Measurements from ENCODE around the gene FDXR. TPM values are rescaled to one million over a fixed set of nuclear protein-coding genes. Genes with fewer than 3 reads are reported as not detected.
"Not testable (repeated sequence)": the region's sequence is repeated elsewhere in the genome, so short reads cannot be mapped to it uniquely, and the experiment has no call there.

Gene FDXR
- total RNA-seq, 2 experiments from 2014 or later, result 36.0 to 43.4 TPM

- H3K9me3 Mint-ChIP-seq; H3K4me3 Mint-ChIP-seq; H3K4me1 Mint-ChIP-seq; DNase-seq; H3K27ac Mint-ChIP-seq; H3K36me3 Mint-ChIP-seq (ENCODE audit: low read depth); H3K27me3 Mint-ChIP-seq; POLR2A ChIA-PET: not testable (repeated sequence)
- CTCF ChIA-PET, result interaction anchor here (1.6 kb wide), 1 partner anchor 15 kb away, joined by 4 read pairs; no protein-coding TSS in a partner anchor
Measured at GRCh38 chr17:74911423-74911822, 38.6 kb upstream of the FDXR start.

DNA sequence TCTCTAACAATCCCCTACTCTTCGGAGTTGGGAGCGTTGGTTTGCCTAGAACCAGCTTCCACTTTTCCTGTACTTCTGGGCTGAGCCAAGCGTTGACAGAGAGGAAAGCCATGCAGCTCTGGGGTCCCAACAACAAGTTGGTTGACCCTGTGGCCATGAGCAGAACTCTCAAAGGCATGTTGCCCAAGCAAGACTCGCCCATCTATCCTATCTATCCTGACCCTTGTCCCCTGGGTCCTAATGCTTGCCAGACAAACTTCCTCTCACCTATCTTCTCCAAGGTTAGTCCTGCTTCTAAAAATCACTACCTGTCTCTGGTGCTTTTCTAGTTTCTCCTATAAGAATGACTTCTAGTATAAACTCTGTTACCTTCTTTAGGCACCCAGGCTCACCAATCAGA is 36.3 kb upstream of the FDXR start:
- H3K4me1 Mint-ChIP-seq; H3K36me3 Mint-ChIP-seq (ENCODE audit: low read depth); H3K4me3 Mint-ChIP-seq; CTCF ChIA-PET; POLR2A ChIA-PET; H3K9me3 Mint-ChIP-seq; H3K27me3 Mint-ChIP-seq; H3K27ac Mint-ChIP-seq; DNase-seq: not testable (repeated sequence)

GRCh38 chr17:74907012-74907411 is 34.2 kb upstream of the FDXR start:
- no peaks in the 10 kb centered on the region for H3K9me3 Mint-ChIP-seq
- CTCF ChIA-PET, result interaction anchor here (0.6 to 1.2 kb wide), 3 partner anchors 12 to 150 kb away, joined by 3 to 4 read pairs (median 3); no protein-coding TSS in a partner anchor
- DNase-seq, result no peak
- POLR2A ChIA-PET, result no interaction called here
- no peak overlapping the region for H3K27ac Mint-ChIP-seq
- H3K4me3 Mint-ChIP-seq, result no peak overlapping the region
- H3K36me3 Mint-ChIP-seq (ENCODE audit: low read depth), result no peaks in the 10 kb centered on the region
- H3K27me3 Mint-ChIP-seq, result peaks cover 8% of the 10 kb centered on the region
- peaks cover 2% of the 10 kb centered on the region for H3K4me1 Mint-ChIP-seq

- DNase-seq; H3K4me3 Mint-ChIP-seq; H3K27ac Mint-ChIP-seq; H3K9me3 Mint-ChIP-seq; POLR2A ChIA-PET; H3K4me1 Mint-ChIP-seq; H3K27me3 Mint-ChIP-seq; H3K36me3 Mint-ChIP-seq (ENCODE audit: low read depth): not testable (repeated sequence)
- CTCF ChIA-PET, result interaction anchor here (0.6 to 1.2 kb wide), 4 partner anchors 13 to 445 kb away, joined by 3 to 4 read pairs (median 3); no protein-coding TSS in a partner anchor
Measured at GRCh38 chr17:74906214-74906793, 33.5 kb upstream of the FDXR start.

GRCh38 chr17:74904687-74905409 is 32.1 kb upstream of the FDXR start:
- no peaks in the 10 kb centered on the region for H3K36me3 Mint-ChIP-seq (ENCODE audit: low read depth)
- ChIA-PET CTCF (no interaction called here), POLR2A (no interaction called here)
- H3K27me3 Mint-ChIP-seq, result peaks cover 8% of the 10 kb centered on the region
- no peak for DNase-seq
- H3K4me3 Mint-ChIP-seq, result no peak overlapping the region
- H3K9me3 Mint-ChIP-seq, result no peaks in the 10 kb centered on the region
- peak overlapping the region; percentile 41 for H3K27ac Mint-ChIP-seq
- peaks cover 2% of the 10 kb centered on the region for H3K4me1 Mint-ChIP-seq

GRCh38 chr17:74903671-74904070 is 30.9 kb upstream of the FDXR start:
- peaks cover 12% of the 10 kb centered on the region for H3K27me3 Mint-ChIP-seq
- H3K9me3 Mint-ChIP-seq, result no peaks in the 10 kb centered on the region
- DNase-seq, result no peak
- ChIA-PET CTCF (no interaction called here), POLR2A (no interaction called here)
- peaks cover 2% of the 10 kb centered on the region for H3K4me1 Mint-ChIP-seq
- no peak overlapping the region for H3K27ac Mint-ChIP-seq
- no peaks in the 10 kb centered on the region for H3K36me3 Mint-ChIP-seq (ENCODE audit: low read depth)
- no peak overlapping the region for H3K4me3 Mint-ChIP-seq

GRCh38 chr17:74903034-74903433 is 30.2 kb upstream of the FDXR start:
- POLR2A ChIA-PET, result no interaction called here
- CTCF ChIA-PET, result interaction anchor here (1.5 kb wide), 1 partner anchor 59 kb away, joined by 5 read pairs; no protein-coding TSS in a partner anchor
- H3K4me3 Mint-ChIP-seq, result no peak overlapping the region
- H3K9me3 Mint-ChIP-seq, result no peaks in the 10 kb centered on the region
- peaks cover 2% of the 10 kb centered on the region for H3K4me1 Mint-ChIP-seq
- peaks cover 12% of the 10 kb centered on the region for H3K27me3 Mint-ChIP-seq
- no peak for DNase-seq
- H3K36me3 Mint-ChIP-seq (ENCODE audit: low read depth), result no peaks in the 10 kb centered on the region
- H3K27ac Mint-ChIP-seq, result no peak overlapping the region

- Mint-ChIP-seq H3K9me3 (no peaks in the 10 kb centered on the region), H3K4me3 (no peak overlapping the region), H3K36me3 (ENCODE audit: low read depth) (no peaks in the 10 kb centered on the region), H3K27ac (no peak overlapping the region), H3K4me1 (peaks cover 2% of the 10 kb centered on the region), H3K27me3 (peaks cover 19% of the 10 kb centered on the region)
- POLR2A ChIA-PET, result no interaction called here
- CTCF ChIA-PET, result interaction anchor here (0.7 to 1.5 kb wide), 2 partner anchors 57 to 60 kb away, joined by 3 to 5 read pairs; no protein-coding TSS in a partner anchor
- DNase-seq, result no peak
Measured at GRCh38 chr17:74901353-74902135, 28.8 kb upstream of the FDXR start.

- CTCF ChIA-PET, result no interaction called here
- no peak overlapping the region for H3K4me3 Mint-ChIP-seq
- H3K36me3 Mint-ChIP-seq (ENCODE audit: low read depth), result no peaks in the 10 kb centered on the region
- DNase-seq, result no peak
- POLR2A ChIA-PET, result no interaction called here
- H3K27me3 Mint-ChIP-seq, result peaks cover 30% of the 10 kb centered on the region
- no peaks in the 10 kb centered on the region for H3K9me3 Mint-ChIP-seq
- H3K4me1 Mint-ChIP-seq, result no peaks in the 10 kb centered on the region
- no peak overlapping the region for H3K27ac Mint-ChIP-seq
Measured at GRCh38 chr17:74900208-74900607, 27.4 kb upstream of the FDXR start.

DNA sequence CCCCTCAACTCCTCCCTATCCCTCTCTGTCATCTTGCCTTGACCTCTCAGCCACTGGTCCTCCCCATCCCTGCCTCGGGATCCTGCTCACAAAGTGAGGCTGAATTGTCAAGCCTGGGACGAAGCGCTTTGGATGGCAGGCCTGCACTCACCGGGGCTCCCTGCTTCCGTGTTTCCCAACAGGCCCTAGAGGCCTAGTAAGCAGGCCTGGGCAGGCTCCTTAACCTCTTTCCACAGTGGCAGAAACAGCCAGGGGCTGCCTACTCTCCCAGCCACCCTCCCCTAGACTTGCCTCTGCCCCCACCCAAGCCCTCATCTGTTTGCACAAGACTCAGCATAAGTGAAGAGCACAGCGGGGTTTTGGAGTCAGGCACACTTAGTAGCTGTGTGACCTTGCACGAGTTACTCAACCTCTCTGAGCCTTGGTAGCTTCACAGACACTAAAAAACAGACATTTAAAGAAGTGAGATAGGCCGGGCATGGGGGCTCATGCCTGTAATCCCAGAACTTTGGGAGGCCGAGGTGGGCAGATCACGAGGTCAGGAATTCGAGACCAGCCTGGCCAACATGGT is 25.7 kb upstream of the FDXR start:
- Mint-ChIP-seq H3K4me1 (peaks cover 3% of the 10 kb centered on the region), H3K36me3 (ENCODE audit: low read depth) (no peaks in the 10 kb centered on the region), H3K4me3 (no peak overlapping the region), H3K27ac (no peak overlapping the region), H3K27me3 (peaks cover 36% of the 10 kb centered on the region), H3K9me3 (no peaks in the 10 kb centered on the region)
- no peak for DNase-seq
- POLR2A ChIA-PET, result no interaction called here
- CTCF ChIA-PET, result no interaction called here

GRCh38 chr17:74893936-74894671 is 21.3 kb upstream of the FDXR start:
- Mint-ChIP-seq H3K4me1 (peaks cover 5% of the 10 kb centered on the region), H3K4me3 (peak overlapping the region; percentile 40), H3K36me3 (ENCODE audit: low read depth) (no peaks in the 10 kb centered on the region), H3K9me3 (no peaks in the 10 kb centered on the region), H3K27ac (no peak overlapping the region), H3K27me3 (peaks cover 50% of the 10 kb centered on the region)
- no peak for DNase-seq
- ChIA-PET POLR2A (no interaction called here), CTCF (interaction anchor here (1.2 to 1.6 kb wide), 3 partner anchors 19 to 65 kb away, joined by 3 to 4 read pairs (median 3); partner anchors contain the start of gene OTOP2)
